K562 (cell line): ENCODE measurements around the gene TMEM131. TPM values are rescaled to one million over a fixed set of nuclear protein-coding genes. Genes with fewer than 3 reads are reported as not detected.
A peak's percentile ranks its signal among the peaks of the same experiment; 100 is the strongest.

ENCODE experiments used
- ATAC-seq: fragments of 200-7000 bp; cut with Tn5 transposase; 3 replicates; pipeline ENCODE4 v1.9.1; 2020; ENCODE audit warnings: moderate library complexity
- BruUV-seq: library from RNA; stranded (reverse); fragments of 400-500 nt; replicated peaks from 2 replicates; lab custom pipeline; 2021; lab: Mats Ljungman, UMichigan
- CTCF ChIA-PET: fragments of 300-600 bp; formaldehyde crosslinking; extraction: SDS; loops from one replicate; lab custom pipeline; 2021; ENCODE audit warnings: low intra/inter-chr PET ratio; lab: Yijun Ruan, JAX
- POLR2A ChIA-PET: fragments of 300-600, 350-650 bp; sonication (Branson Sonifier 250); formaldehyde crosslinking; extraction: SDS; loops from one replicate; lab custom pipeline; 2021; ENCODE audit warnings: antibody characterized with exemption, inconsistent platforms; lab: Yijun Ruan, JAX
- DNase-seq, 4 experiments: peaks; one replicate each; pipeline versions ENCODE4 v3.0.0 to v3.0.0-alpha.2; 2011 to 2018; ENCODE audit warnings: low spot score in 3 of 4, mixed read lengths in 3 of 4; ENCODE audit errors: extremely low read depth in 1 of 4
- FAIRE-seq: peaks from 2 replicates; lab custom pipeline; 2011; peaks lifted over from hg19 to GRCh38; lab: Jason Lieb, UNC
- H2AFZ ChIP-seq: 2 replicates; pipeline ENCODE4 v1.6.0; 2011; ENCODE audit warnings: low read depth, low read length, control low read depth, inconsistent platforms
- H3K27ac ChIP-seq: fragments of 200-600 bp; 3 replicates; pipeline ENCODE4 v1.8.0; 2011; ENCODE audit warnings: low read depth, mild to moderate bottlenecking, control low read depth, inconsistent platforms, low read length, moderate library complexity, mixed read lengths; ENCODE audit errors: extremely low read depth
- H3K27me3 ChIP-seq, 2 experiments: fragments of 300-600 bp in 1 of 2; 2 replicates in 1 of 2; 3 replicates in 1 of 2; pipeline versions ENCODE4 v1.6.0 to v1.8.0; 2011; ENCODE audit warnings: inconsistent platforms in 2 of 2, low read length in 2 of 2, mild to moderate bottlenecking in 1 of 2, mixed read lengths in 1 of 2, moderate library complexity in 1 of 2; ENCODE audit not compliant: control insufficient read depth in 2 of 2, insufficient read depth in 2 of 2
- H3K36me3 ChIP-seq: fragments of 300-600 bp; 3 replicates; pipeline ENCODE4 v1.8.0; 2011; ENCODE audit warnings: mild to moderate bottlenecking, low read length, inconsistent platforms; ENCODE audit not compliant: control insufficient read depth, insufficient read depth
- H3K4me1 ChIP-seq, 2 experiments: fragments of 200-600 bp in 1 of 2; replicated peaks in 1 of 2; 2 replicates in 1 of 2; 3 replicates in 1 of 2; pipeline versions ENCODE4 v1.5.1 to v1.8.0; 2011; ENCODE audit warnings: inconsistent platforms in 2 of 2, low read length in 2 of 2, mild to moderate bottlenecking in 1 of 2, mixed read lengths in 1 of 2, moderate library complexity in 1 of 2; ENCODE audit not compliant: control insufficient read depth in 2 of 2, insufficient read depth in 2 of 2
- H3K4me2 ChIP-seq: 2 replicates; pipeline ENCODE4 v1.6.1; 2011; ENCODE audit warnings: low read length, control low read depth, inconsistent platforms, mixed read lengths; ENCODE audit not compliant: insufficient read depth
- H3K4me3 ChIP-seq: fragments of 200-600 bp; sonication (generic), shearing (Covaris generic); 2 replicates; pipeline ENCODE4 v1.5.1; 2016; ENCODE audit warnings: control low read depth, inconsistent platforms
- H3K79me2 ChIP-seq: fragments of 200-600 bp; 3 replicates; pipeline ENCODE4 v1.8.0; 2011; ENCODE audit warnings: low read length, inconsistent platforms; ENCODE audit not compliant: control insufficient read depth, insufficient read depth
- H3K9ac ChIP-seq, 2 experiments: 2 replicates each; pipeline versions ENCODE4 v1.6.0 to v1.6.1; 2011; ENCODE audit warnings: low read depth in 2 of 2, low read length in 2 of 2, control low read depth in 1 of 2, inconsistent platforms in 1 of 2, mild to moderate bottlenecking in 1 of 2, mixed read lengths in 1 of 2; ENCODE audit not compliant: insufficient read depth in 1 of 2
- H3K9me1 ChIP-seq: one replicate; pipeline ENCODE4 v1.6.0; 2011; ENCODE audit warnings: inconsistent platforms, mild to moderate bottlenecking, low read length, moderate library complexity; ENCODE audit not compliant: control insufficient read depth, insufficient read depth
- H3K9me3 ChIP-seq: replicated peaks from 2 replicates; pipeline ENCODE4 v1.5.1; 2011; ENCODE audit warnings: low read depth, low read length, inconsistent platforms; ENCODE audit not compliant: control insufficient read depth, insufficient read depth
- H4K20me1 ChIP-seq: replicated peaks from 2 replicates; pipeline ENCODE4 v1.6.1; 2011; ENCODE audit warnings: low read length, inconsistent platforms, mixed read lengths; ENCODE audit not compliant: control insufficient read depth, insufficient read depth
- WGBS: fragments of 100-300 bp; shearing (Covaris generic); methylation state at CpG from one replicate; pipeline ENCODE4 v1.1.6; 2016; ENCODE audit warnings: low coverage, mixed read lengths; ENCODE audit not compliant: insufficient coverage; ENCODE audit errors: missing lambda C conversion rate; 5-methylcytosine and 5-hydroxymethylcytosine counted together
- in situ Hi-C: fragments of 300-500 bp; cut with MboI; formaldehyde crosslinking; loops from 4 replicates; pipeline ENCODE4 v1.15.0; 2018; ENCODE audit warnings: inconsistent platforms, mixed read lengths
- intact Hi-C: fragments of 100-400 bp; cut with micrococcal nuclease; formaldehyde crosslinking; loops from 2 replicates; pipeline ENCODE4 v1.14.2; 2022
- polyA plus RNA-seq, 8 experiments: library from polyadenylated mRNA; depleted of rRNA in 4 of 8; stranded (reverse) in 5 of 8; unstranded in 3 of 8; fragments of >200 nt; fragmentation: Nextera tagmentation in 2 of 8; fragmentation: Illumina TruSeq in 1 of 8; extraction: Ambion mirVana in 2 of 8; extraction: Trizol in 1 of 8; gene quantifications; 2 replicates each; pipeline versions ENCODE4 v1.2.1 to v1.2.3, GENCODE V29; 2011 to 2014; ENCODE audit warnings: inconsistent platforms in 1 of 8, missing spikeins in 1 of 8
- total RNA-seq, 7 experiments: library from RNA; depleted of rRNA in 6 of 7; stranded (reverse); fragments of >200 nt in 6 of 7; fragmentation: Illumina TruSeq in 2 of 7; extraction: Trizol in 2 of 7; gene quantifications; 2 replicates each; pipeline versions ENCODE4 v1.2.1 to v1.2.3, GENCODE V29; 2011 to 2021; ENCODE audit warnings: low replicate concordance in 1 of 7
- TF ChIP-seq, protein P1 (sequence below): fragments of 450-650 bp; formaldehyde crosslinking; IDR thresholded peaks from 2 replicates; pipeline ENCODE4 v1.4.0; 2020; ENCODE audit warnings: mild to moderate bottlenecking, moderate library complexity
- TF ChIP-seq, protein P2 (sequence below): fragments of 450-650 bp; IDR thresholded peaks from 2 replicates; pipeline ENCODE4 v1.6.1; 2018; ENCODE audit not compliant: partially characterized antibody

Gene TMEM131
- total and polyA plus RNA-seq, 9 of the 15 experiments (the other 6 are each of a cell fraction or from before 2014, with no cell fraction given): 2.5 to 21.1 (median 12.4) TPM

DNA sequence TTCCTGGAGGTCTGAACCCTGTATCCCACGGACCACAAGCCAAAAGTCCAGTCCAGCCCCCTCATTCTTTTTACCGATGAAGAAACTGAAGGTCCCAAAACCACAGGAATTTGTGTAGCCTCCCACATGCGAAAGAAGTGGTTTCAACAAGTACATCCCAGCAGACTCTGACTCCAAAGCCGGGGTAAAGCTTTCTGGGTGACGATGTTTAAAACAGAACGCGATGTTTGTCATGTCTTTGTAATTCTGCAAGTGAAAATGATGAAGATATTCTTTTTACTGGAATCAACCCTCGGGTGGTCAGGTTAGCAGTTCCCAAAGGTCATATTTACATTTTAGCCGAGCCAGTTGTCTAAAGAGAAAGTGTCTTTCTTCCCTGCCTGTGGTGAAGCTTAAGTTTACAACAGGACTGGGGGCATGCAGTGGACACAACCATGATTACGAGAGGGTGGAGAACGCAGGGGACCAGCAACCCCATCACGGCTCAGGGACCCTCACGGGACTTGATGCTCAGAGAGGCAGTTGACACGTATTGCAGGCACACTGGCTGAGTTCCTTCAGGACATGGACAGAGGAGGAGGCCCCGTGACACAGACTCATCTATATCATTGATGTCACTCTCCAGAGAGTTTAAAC lies 17.8 kb upstream of the TMEM131 start:
- Histone ChIP-seq H2AFZ (no peak overlapping the region), H4K20me1 (no peaks in the 10 kb centered on the region), H3K4me1 (no peaks in the 10 kb centered on the region; a peak in 2 of 5 replicates), H3K79me2 (no peaks in the 10 kb centered on the region), H3K27ac (no peak overlapping the region), H3K4me3 (no peak overlapping the region), H3K9me3 (no peaks in the 10 kb centered on the region), H3K9me1 (no peaks in the 10 kb centered on the region), H3K9ac (no peak overlapping the region), H3K36me3 (no peaks in the 10 kb centered on the region), H3K27me3 (peaks cover 15 to 49% of the 10 kb centered on the region in 2 experiments), H3K4me2 (peak overlapping the region; percentile 34; the same call in 1 of the 2 replicates)
- ChIA-PET CTCF (no interaction called here), POLR2A (interaction anchor here (0.6 to 1.7 kb wide), 2 partner anchors 23 to 24 kb away, joined by 3 read pairs; no protein-coding TSS in a partner anchor)
- no TSS peak for BruUV-seq
- TF ChIP-seq, protein P1, sequence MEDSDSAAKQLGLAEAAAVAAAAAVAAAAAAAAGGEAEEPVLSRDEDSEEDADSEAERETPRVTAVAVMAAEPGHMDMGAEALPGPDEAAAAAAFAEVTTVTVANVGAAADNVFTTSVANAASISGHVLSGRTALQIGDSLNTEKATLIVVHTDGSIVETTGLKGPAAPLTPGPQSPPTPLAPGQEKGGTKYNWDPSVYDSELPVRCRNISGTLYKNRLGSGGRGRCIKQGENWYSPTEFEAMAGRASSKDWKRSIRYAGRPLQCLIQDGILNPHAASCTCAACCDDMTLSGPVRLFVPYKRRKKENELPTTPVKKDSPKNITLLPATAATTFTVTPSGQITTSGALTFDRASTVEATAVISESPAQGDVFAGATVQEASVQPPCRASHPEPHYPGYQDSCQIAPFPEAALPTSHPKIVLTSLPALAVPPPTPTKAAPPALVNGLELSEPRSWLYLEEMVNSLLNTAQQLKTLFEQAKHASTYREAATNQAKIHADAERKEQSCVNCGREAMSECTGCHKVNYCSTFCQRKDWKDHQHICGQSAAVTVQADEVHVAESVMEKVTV (CRISPR knock-in tag): no peak
- TF ChIP-seq, protein P2, sequence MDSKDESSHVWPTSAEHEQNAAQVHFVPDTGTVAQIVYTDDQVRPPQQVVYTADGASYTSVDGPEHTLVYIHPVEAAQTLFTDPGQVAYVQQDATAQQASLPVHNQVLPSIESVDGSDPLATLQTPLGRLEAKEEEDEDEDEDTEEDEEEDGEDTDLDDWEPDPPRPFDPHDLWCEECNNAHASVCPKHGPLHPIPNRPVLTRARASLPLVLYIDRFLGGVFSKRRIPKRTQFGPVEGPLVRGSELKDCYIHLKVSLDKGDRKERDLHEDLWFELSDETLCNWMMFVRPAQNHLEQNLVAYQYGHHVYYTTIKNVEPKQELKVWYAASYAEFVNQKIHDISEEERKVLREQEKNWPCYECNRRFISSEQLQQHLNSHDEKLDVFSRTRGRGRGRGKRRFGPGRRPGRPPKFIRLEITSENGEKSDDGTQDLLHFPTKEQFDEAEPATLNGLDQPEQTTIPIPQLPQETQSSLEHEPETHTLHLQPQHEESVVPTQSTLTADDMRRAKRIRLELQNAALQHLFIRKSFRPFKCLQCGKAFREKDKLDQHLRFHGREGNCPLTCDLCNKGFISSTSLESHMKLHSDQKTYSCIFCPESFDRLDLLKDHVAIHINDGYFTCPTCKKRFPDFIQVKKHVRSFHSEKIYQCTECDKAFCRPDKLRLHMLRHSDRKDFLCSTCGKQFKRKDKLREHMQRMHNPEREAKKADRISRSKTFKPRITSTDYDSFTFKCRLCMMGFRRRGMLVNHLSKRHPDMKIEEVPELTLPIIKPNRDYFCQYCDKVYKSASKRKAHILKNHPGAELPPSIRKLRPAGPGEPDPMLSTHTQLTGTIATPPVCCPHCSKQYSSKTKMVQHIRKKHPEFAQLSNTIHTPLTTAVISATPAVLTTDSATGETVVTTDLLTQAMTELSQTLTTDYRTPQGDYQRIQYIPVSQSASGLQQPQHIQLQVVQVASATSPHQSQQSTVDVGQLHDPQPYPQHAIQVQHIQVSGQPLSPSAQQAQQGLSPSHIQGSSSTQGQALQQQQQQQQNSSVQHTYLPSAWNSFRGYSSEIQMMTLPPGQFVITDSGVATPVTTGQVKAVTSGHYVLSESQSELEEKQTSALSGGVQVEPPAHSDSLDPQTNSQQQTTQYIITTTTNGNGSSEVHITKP: peak; percentile 69
- DNase-seq: no peak
- ATAC-seq: no peak
- 3% methylated on average over 15 of the region's 15 CpGs for WGBS
- FAIRE-seq: no peak
- intact Hi-C loops: no loop called here
- in situ Hi-C loops: no loop called here
